ENCODE data around the gene SUGCT. TPM values are rescaled to one million over a fixed set of nuclear protein-coding genes. Genes with fewer than 3 reads are reported as not detected.

Gene SUGCT
- total RNA-seq, 2 donors from 2014 or later = 0.68 to 2.5 TPM

- ATAC-seq = no peak
- no peak overlapping the region for H3K4me3 Mint-ChIP-seq
- H3K36me3 Mint-ChIP-seq (ENCODE audit: low read depth) = no peaks in the 10 kb centered on the region
- H3K9me3 ChIP-seq (ENCODE audit: control insufficient read depth, low read length, poor library complexity, severe bottlenecking) = no peaks in the 10 kb centered on the region
- no peaks in the 10 kb centered on the region for H3K27me3 Mint-ChIP-seq
- no peaks in the 10 kb centered on the region for H3K4me1 Mint-ChIP-seq
- no peak for DNase-seq
- H3K27ac Mint-ChIP-seq = no peak overlapping the region
These were observed 435.4 kb downstream of the SUGCT start for GRCh38 chr7:40570223-40570622.

DNA sequence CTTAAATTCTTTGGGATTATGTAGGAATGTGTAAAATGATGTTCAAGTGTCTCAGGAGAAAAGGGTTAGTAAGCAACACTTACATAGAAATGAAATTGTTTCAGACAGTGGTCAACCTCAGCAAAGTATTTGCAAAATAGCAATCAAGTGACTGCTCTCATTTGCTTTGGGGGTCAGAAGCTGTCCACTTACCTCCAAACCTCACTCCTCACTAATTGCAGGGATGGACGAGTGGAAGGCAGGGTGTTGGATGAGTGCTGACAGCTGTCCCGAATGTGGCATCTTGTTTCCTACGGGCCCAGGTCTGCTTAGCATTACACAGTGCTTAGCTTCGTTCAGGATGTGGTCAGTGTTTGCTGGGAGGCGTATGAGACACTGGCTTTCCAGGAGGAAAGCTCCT lies 437.0 kb downstream of the SUGCT start:
- H3K27ac Mint-ChIP-seq = no peak overlapping the region
- no peak for ATAC-seq
- DNase-seq = no peak
- H3K36me3 Mint-ChIP-seq (ENCODE audit: low read depth) = no peaks in the 10 kb centered on the region
- H3K4me3 Mint-ChIP-seq = no peak overlapping the region
- no peaks in the 10 kb centered on the region for H3K9me3 ChIP-seq (ENCODE audit: control insufficient read depth, low read length, poor library complexity, severe bottlenecking)
- H3K27me3 Mint-ChIP-seq = no peaks in the 10 kb centered on the region
- H3K4me1 Mint-ChIP-seq = no peaks in the 10 kb centered on the region

GRCh38 chr7:40572810-40573465 lies 438.1 kb downstream of the SUGCT start:
- Mint-ChIP-seq H3K4me3 (no peak overlapping the region), H3K4me1 (no peaks in the 10 kb centered on the region), H3K27me3 (no peaks in the 10 kb centered on the region), H3K27ac (no peak overlapping the region), H3K36me3 (ENCODE audit: low read depth) (no peaks in the 10 kb centered on the region)
- no peaks in the 10 kb centered on the region for H3K9me3 ChIP-seq (ENCODE audit: control insufficient read depth, low read length, poor library complexity, severe bottlenecking)
- ATAC-seq (no peak), DNase-seq (no peak)

DNA sequence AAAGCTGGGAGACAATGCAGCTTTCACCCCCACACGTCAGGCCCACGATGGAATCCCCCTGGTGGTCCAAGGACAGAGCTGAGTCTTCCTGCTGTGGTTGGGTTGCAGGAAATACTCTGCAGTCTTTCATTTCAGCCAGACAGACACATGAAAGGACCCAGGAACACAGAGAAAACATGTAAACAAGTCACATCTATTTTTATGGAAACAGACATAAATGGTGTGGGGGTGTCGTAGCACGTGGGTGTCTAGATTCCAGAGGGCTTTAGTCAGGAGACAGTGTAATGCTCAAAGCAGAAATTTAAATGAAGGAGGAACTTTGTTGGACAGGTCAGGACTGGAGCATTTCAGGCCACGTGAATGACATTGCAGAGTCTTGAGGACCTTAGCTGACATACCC lies 444.6 kb downstream of the SUGCT start:
- no peak for ATAC-seq
- H3K27me3 Mint-ChIP-seq = no peaks in the 10 kb centered on the region
- no peaks in the 10 kb centered on the region for H3K4me1 Mint-ChIP-seq
- no peaks in the 10 kb centered on the region for H3K9me3 ChIP-seq (ENCODE audit: control insufficient read depth, low read length, poor library complexity, severe bottlenecking)
- no peak overlapping the region for H3K4me3 Mint-ChIP-seq
- DNase-seq = no peak
- no peak overlapping the region for H3K27ac Mint-ChIP-seq
- no peaks in the 10 kb centered on the region for H3K36me3 Mint-ChIP-seq (ENCODE audit: low read depth)

DNA sequence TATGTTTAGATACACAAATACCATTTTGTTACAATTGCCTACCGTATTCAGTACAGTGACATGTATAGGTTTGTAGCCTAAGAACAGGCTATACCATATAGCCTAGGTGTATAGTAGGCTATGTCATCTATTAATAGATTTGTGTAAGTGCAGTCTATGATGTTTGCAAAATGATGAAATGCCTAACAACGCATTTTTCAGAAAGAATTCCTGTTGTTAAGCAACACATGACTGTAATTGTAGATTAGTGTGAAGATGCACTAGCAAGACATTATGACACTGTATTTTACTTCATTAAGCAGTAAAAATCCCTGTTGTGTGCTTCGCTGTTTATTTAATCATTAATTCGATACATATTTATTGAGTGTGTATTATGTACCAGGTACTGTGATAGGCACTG lies 446.0 kb downstream of the SUGCT start:
- Mint-ChIP-seq H3K4me3 (no peak overlapping the region), H3K27me3 (no peaks in the 10 kb centered on the region), H3K4me1 (no peaks in the 10 kb centered on the region), H3K27ac (no peak overlapping the region), H3K36me3 (ENCODE audit: low read depth) (no peaks in the 10 kb centered on the region)
- DNase-seq (no peak), ATAC-seq (no peak)
- H3K9me3 ChIP-seq (ENCODE audit: control insufficient read depth, low read length, poor library complexity, severe bottlenecking) = no peaks in the 10 kb centered on the region

DNA sequence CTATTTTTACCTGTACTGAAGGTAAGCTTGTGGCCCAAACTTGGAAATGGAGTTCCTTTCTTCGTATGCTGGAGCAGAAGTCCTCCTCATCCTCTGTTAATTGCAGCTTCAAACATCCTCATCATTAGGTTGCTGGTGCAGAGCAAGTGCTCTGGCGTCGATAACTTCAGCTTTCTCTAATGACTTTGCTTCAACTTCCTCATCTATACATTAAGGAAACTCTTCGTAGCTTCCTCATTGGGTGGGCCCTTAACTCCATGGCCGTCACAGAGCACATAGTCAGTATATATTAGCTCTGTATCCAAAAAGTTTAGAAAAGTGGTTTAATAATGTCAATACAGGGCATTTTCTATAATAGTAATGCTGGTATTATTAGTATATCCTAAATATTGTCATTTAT lies 447.7 kb downstream of the SUGCT start:
- H3K27ac Mint-ChIP-seq = no peak overlapping the region
- H3K4me1 Mint-ChIP-seq = no peaks in the 10 kb centered on the region
- no peak overlapping the region for H3K4me3 Mint-ChIP-seq
- no peak for DNase-seq
- no peaks in the 10 kb centered on the region for H3K36me3 Mint-ChIP-seq (ENCODE audit: low read depth)
- no peaks in the 10 kb centered on the region for H3K9me3 ChIP-seq (ENCODE audit: control insufficient read depth, low read length, poor library complexity, severe bottlenecking)
- ATAC-seq = no peak
- no peaks in the 10 kb centered on the region for H3K27me3 Mint-ChIP-seq

DNA sequence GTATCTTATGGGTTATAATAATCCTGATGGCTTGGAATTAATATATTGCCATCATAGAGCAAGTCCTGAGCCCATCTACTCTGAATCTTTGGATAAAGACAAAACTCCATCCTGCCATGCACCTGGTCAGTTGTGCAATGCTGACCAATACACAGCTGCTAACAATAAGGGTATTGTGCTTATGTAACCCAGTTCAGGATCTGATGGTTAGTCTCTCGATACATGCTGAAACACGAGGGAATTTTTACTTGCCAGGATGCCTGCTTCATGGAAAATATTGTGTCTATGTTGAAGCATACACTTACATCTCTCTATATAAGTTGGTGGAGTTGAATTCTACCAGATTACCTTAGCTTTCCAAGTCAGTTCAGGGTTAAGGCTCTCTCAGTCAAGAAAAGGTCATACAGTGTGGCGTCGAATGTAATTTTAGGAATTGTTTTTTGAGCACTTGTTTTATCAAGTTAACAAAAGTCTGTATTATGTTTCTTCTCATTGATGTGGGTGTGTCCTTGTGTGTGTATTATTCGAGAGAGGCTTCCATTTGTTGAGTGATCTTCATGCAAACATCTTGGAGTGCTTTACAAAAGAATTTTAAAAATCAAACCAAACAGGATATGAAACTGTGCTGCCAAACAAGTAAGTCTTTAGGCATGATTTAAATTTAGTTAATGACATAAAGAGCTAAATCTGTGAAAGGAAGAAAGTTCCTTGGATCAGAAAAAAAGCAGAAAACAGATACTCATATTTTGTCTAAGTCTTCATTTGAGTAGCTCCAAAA lies 449.1 kb downstream of the SUGCT start:
- no peaks in the 10 kb centered on the region for H3K36me3 Mint-ChIP-seq (ENCODE audit: low read depth)
- no peaks in the 10 kb centered on the region for H3K9me3 ChIP-seq (ENCODE audit: control insufficient read depth, low read length, poor library complexity, severe bottlenecking)
- DNase-seq (no peak), ATAC-seq (no peak)
- no peak overlapping the region for H3K4me3 Mint-ChIP-seq
- H3K27me3 Mint-ChIP-seq = no peaks in the 10 kb centered on the region
- H3K27ac Mint-ChIP-seq = no peak overlapping the region
- no peaks in the 10 kb centered on the region for H3K4me1 Mint-ChIP-seq

DNA sequence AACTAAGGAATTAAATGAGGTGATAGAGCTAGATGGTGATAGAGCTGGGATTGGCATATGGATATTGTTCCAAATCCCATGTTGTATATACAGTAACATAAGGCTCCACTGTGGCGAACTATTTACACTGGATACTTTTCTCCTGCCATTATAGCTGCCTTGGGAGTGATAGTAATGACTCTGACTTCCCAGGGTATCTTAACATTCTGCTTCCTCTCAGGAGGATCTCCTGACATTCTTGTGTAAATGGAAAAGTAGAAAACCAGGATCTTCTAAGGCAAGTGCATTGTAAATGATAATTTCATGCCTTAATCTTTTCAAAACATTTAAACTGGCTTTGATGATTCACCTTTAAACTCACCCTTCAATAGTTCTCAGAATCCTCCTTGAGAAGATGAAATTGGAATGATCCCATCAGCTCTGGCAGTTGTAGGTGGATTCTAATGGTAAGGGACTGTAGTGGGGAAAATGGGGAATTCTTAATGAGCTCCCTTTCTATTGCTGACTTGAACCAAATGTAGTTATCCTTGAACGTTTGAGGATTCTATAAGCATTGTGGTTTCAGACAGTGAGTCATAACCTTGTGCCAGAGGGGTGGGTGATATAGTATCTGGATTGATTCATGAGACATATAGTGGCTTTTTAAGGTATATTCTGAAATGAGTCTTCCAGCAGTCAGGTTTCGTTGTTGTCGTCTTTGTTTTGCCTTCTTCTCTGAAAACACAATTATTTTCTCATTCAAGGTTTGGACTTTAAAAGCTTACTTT lies 450.0 kb downstream of the SUGCT start:
- Mint-ChIP-seq H3K4me3 (no peak overlapping the region), H3K36me3 (ENCODE audit: low read depth) (no peaks in the 10 kb centered on the region), H3K27me3 (no peaks in the 10 kb centered on the region), H3K4me1 (no peaks in the 10 kb centered on the region), H3K27ac (no peak overlapping the region)
- H3K9me3 ChIP-seq (ENCODE audit: control insufficient read depth, low read length, poor library complexity, severe bottlenecking) = no peaks in the 10 kb centered on the region
- ATAC-seq (no peak), DNase-seq (no peak)

- DNase-seq (no peak), ATAC-seq (no peak)
- no peak overlapping the region for H3K4me3 Mint-ChIP-seq
- H3K4me1 Mint-ChIP-seq = no peaks in the 10 kb centered on the region
- peaks cover 2% of the 10 kb centered on the region for H3K36me3 Mint-ChIP-seq (ENCODE audit: low read depth)
- no peak overlapping the region for H3K27ac Mint-ChIP-seq
- H3K27me3 Mint-ChIP-seq = no peaks in the 10 kb centered on the region
- no peaks in the 10 kb centered on the region for H3K9me3 ChIP-seq (ENCODE audit: control insufficient read depth, low read length, poor library complexity, severe bottlenecking)
These were observed 451.4 kb downstream of the SUGCT start for GRCh38 chr7:40586197-40586596.

DNA sequence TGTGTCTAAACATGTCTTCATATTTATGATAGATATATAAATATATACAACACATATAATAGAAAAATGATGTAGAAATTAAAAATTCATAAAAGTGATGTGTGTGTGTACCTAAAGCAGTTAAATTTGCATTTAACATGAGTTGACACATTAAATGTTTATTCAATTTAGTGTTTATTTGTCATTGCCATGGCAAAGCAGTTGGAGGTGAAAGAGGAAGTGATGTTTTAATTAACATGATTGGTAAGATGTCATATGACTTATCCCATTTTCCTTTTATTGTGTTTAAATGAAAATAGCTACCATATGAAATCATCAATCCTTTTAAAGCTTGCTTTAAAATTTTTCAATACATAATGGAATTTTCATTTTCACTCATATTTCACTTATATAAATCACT lies 452.6 kb downstream of the SUGCT start:
- H3K36me3 Mint-ChIP-seq (ENCODE audit: low read depth) = peaks cover 2% of the 10 kb centered on the region

DNA sequence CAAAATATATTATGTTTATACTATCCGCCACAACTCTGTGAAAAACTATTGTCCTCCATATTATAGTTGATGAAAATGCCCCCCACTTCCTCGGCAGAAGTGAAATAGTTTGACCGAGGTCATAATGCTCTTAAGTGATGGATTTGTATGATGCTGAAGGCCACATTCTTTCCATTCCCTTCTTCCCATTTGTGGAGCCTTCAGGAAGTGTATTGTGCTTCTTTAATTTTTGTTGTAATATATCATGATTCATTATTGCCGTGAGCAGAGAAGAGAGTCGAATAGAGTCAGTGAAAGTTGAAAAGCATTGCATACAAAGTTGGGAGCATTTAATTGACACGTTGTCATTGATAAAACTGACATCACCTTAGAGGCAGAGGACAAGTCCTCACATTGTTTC lies 460.3 kb downstream of the SUGCT start:
- H3K27me3 Mint-ChIP-seq = no peaks in the 10 kb centered on the region

More for the DNA sequence above, 452.6 kb downstream of the SUGCT start:
- DNase-seq = no peak
- no peak for ATAC-seq
- no peak overlapping the region for H3K4me3 Mint-ChIP-seq
- no peak overlapping the region for H3K27ac Mint-ChIP-seq
- no peaks in the 10 kb centered on the region for H3K27me3 Mint-ChIP-seq
- H3K4me1 Mint-ChIP-seq = no peaks in the 10 kb centered on the region
- H3K9me3 ChIP-seq (ENCODE audit: control insufficient read depth, low read length, poor library complexity, severe bottlenecking) = no peaks in the 10 kb centered on the region

DNA sequence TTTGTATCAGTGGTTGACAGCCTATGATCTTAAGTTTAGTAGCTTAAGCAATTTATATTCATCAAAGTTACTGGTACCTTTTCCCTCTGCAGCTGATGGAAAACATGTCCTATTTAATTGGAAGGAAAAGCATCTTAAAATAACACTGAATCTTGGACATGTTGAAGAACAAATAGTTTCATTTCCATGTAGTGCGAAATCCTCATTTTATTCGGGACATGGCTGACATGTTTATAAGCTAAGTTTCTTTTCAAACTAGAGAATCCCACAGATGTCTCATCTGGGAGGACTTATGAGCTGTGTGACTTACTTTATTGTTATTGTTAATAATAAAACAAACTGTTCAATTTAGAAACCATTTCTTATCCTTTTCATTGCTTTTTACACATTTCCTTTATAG lies 461.0 kb downstream of the SUGCT start:
- ATAC-seq (no peak), DNase-seq (no peak)
- no peak overlapping the region for H3K4me3 Mint-ChIP-seq
- H3K9me3 ChIP-seq (ENCODE audit: control insufficient read depth, low read length, poor library complexity, severe bottlenecking) = no peaks in the 10 kb centered on the region
- H3K27ac Mint-ChIP-seq = no peak overlapping the region
- H3K27me3 Mint-ChIP-seq = no peaks in the 10 kb centered on the region
- H3K4me1 Mint-ChIP-seq = no peaks in the 10 kb centered on the region
- H3K36me3 Mint-ChIP-seq (ENCODE audit: low read depth) = peaks cover 2% of the 10 kb centered on the region

More for the DNA sequence above, 460.3 kb downstream of the SUGCT start:
- Mint-ChIP-seq H3K36me3 (ENCODE audit: low read depth) (peaks cover 2% of the 10 kb centered on the region), H3K4me1 (no peaks in the 10 kb centered on the region), H3K4me3 (no peak overlapping the region), H3K27ac (no peak overlapping the region)
- H3K9me3 ChIP-seq (ENCODE audit: control insufficient read depth, low read length, poor library complexity, severe bottlenecking) = no peaks in the 10 kb centered on the region
- DNase-seq (no peak), ATAC-seq (no peak)

DNA sequence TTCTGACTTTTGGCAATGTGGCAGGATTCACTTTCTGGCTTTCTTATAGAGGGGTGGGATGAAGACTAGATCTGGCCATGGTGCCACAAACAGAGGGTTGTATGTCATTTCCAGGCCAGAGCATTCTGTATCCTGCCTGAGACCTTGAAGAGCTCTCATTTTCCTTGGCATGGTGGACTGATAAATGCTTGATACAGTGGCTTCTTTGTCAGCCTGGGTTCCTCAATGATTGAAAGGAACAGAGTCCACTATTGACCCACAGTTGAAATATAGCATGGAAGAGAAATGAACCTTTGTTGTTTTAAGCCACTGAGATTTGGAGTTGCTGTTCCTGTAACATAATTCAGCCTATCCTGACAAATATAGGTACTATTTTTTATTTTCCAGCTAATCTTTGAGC lies 462.7 kb downstream of the SUGCT start:
- no peak for ATAC-seq
- H3K9me3 ChIP-seq (ENCODE audit: control insufficient read depth, low read length, poor library complexity, severe bottlenecking) = no peaks in the 10 kb centered on the region
- DNase-seq = no peak
- H3K4me1 Mint-ChIP-seq = no peaks in the 10 kb centered on the region
- H3K4me3 Mint-ChIP-seq = no peak overlapping the region
- no peak overlapping the region for H3K27ac Mint-ChIP-seq
- no peaks in the 10 kb centered on the region for H3K27me3 Mint-ChIP-seq
- no peaks in the 10 kb centered on the region for H3K36me3 Mint-ChIP-seq (ENCODE audit: low read depth)
